ENCODE data around the gene APOA4. TPM values are rescaled to one million over a fixed set of nuclear protein-coding genes. Genes with fewer than 3 reads are reported as not detected.

Gene APOA4
- total and polyA plus RNA-seq, 2 of the 13 experiments (the other 11 are each of a cell fraction or from before 2014, with no cell fraction given) = 3.8 to 7.2 TPM

DNA sequence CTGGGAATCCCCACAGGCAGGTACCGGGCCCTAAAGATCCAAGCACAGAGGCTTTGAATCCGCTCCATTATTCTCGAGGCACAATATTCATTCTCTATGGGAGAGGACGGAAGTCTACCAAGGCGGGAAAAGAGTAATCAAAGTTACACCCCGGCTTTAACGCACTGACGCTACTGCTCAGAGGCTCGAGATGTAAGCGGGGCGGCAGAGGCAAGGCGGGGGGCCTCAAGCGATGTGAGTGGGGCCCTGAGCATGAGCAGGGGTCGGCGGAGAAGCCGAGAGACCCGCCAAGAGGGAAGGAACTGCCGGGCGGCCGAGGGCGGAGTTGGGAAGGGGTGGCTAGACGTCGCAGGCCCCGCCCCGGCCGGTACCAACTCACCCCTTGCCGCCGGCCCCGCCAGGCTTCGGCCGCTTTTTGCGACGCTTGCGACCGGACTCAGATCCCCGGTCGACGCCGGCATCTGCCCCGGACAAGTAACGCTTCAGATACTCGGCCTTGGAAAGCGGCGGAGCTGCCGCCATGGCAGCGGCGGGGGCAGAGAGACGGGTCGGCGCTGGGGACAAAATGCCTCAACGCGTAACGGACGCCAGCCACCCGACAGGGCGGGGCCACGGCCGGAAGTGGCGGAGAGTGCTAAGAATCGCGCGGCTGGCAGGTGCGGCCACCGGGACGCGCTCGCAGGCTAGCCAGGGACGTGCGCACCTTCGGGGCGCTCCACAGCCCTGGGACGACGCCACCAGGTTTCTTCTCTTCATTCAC is 50.5 kb downstream of the APOA4 start, which contains the start of gene BUD13 (continued):
- TF ChIP-seq ARID4A (CRISPR knock-in tag; IDR thresholded peaks at IDR 0.05; ENCODE audit: borderline replicate concordance) (peak; percentile 97), CSRNP1 (CRISPR knock-in tag; IDR thresholded peaks at IDR 0.05) (peak; percentile 86), CENPT (CRISPR knock-in tag; IDR thresholded peaks at IDR 0.05; ENCODE audit: low read depth) (0 out of 2 replicates have a peak, but pooled peaks have one; percentile 34), TAF1 (CRISPR knock-in tag; IDR thresholded peaks at IDR 0.05) (peak; percentile 89), ZNF784 (CRISPR knock-in tag; IDR thresholded peaks at IDR 0.05; ENCODE audit: borderline replicate concordance) (peak; percentile 81; the same call in 1 of the 2 replicates), KLF12 (CRISPR knock-in tag; IDR thresholded peaks at IDR 0.05; ENCODE audit: borderline replicate concordance) (peak; percentile 94; the same call in 1 of the 2 replicates), KLF11 (CRISPR knock-in tag; IDR thresholded peaks at IDR 0.05) (0 out of 2 replicates have a peak, but pooled peaks have one; percentile 33), SNAPC2 (CRISPR knock-in tag; IDR thresholded peaks at IDR 0.05) (peak; percentile 73; the same call in 1 of the 2 replicates), BCLAF1 (IDR thresholded peaks at IDR 0.05) (no peak), ZNF740 (CRISPR knock-in tag; IDR thresholded peaks at IDR 0.05) (no peak)
- TF ChIP-seq, protein P1, sequence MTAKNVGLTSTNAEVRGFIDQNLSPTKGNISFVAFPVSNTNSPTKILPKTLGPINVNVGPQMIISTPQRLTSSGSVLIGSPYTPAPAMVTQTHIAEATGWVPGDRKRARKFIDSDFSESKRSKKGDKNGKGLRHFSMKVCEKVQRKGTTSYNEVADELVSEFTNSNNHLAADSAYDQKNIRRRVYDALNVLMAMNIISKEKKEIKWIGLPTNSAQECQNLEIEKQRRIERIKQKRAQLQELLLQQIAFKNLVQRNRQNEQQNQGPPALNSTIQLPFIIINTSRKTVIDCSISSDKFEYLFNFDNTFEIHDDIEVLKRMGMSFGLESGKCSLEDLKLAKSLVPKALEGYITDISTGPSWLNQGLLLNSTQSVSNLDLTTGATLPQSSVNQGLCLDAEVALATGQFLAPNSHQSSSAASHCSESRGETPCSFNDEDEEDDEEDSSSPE (CRISPR knock-in tag; IDR thresholded peaks at IDR 0.05) = peak; percentile 92
- TF ChIP-seq, protein P2, sequence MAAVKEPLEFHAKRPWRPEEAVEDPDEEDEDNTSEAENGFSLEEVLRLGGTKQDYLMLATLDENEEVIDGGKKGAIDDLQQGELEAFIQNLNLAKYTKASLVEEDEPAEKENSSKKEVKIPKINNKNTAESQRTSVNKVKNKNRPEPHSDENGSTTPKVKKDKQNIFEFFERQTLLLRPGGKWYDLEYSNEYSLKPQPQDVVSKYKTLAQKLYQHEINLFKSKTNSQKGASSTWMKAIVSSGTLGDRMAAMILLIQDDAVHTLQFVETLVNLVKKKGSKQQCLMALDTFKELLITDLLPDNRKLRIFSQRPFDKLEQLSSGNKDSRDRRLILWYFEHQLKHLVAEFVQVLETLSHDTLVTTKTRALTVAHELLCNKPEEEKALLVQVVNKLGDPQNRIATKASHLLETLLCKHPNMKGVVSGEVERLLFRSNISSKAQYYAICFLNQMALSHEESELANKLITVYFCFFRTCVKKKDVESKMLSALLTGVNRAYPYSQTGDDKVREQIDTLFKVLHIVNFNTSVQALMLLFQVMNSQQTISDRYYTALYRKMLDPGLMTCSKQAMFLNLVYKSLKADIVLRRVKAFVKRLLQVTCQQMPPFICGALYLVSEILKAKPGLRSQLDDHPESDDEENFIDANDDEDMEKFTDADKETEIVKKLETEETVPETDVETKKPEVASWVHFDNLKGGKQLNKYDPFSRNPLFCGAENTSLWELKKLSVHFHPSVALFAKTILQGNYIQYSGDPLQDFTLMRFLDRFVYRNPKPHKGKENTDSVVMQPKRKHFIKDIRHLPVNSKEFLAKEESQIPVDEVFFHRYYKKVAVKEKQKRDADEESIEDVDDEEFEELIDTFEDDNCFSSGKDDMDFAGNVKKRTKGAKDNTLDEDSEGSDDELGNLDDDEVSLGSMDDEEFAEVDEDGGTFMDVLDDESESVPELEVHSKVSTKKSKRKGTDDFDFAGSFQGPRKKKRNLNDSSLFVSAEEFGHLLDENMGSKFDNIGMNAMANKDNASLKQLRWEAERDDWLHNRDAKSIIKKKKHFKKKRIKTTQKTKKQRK (IDR thresholded peaks at IDR 0.05; ENCODE audit: low read length) = no peak

Data from HepG2 (cell line).